HL-60 (cell line): Measurements from ENCODE around the gene ORMDL2.

Source experiments
- DNase-seq, 2 experiments: peaks; one replicate each; pipeline ENCODE4 v3.0.0-alpha.2; 2010 to 2020; ENCODE audit warnings: low read depth in 1 of 2, low spot score in 1 of 2
- H3K27ac ChIP-seq: fragments of 250-450 bp; sonication (Bioruptor Pico); replicated peaks from 2 replicates; pipeline ENCODE4 v1.5.1; 2020; ENCODE audit warnings: mild to moderate bottlenecking, moderate library complexity
- H3K27me3 ChIP-seq: fragments of 250-450 bp; sonication (Bioruptor Pico); 2 replicates; pipeline ENCODE4 v1.5.1; 2021; ENCODE audit warnings: mild to moderate bottlenecking, moderate library complexity; ENCODE audit not compliant: insufficient read depth, poor library complexity, severe bottlenecking
- H3K4me3 ChIP-seq: replicated peaks from 2 replicates; pipeline ENCODE4 v1.5.1; 2011; ENCODE audit warnings: mild to moderate bottlenecking, control low read depth, low read length; ENCODE audit not compliant: insufficient read depth
- CTCF ChIP-seq: IDR thresholded peaks from one replicate; pipeline ENCODE4 v1.5.1; 2011; ENCODE audit warnings: low read length, control low read depth, inconsistent platforms; ENCODE audit not compliant: insufficient read depth
- GABPA ChIP-seq: IDR thresholded peaks from 2 replicates; pipeline ENCODE4 v1.6.1; 2012; ENCODE audit warnings: low read depth
- POLR2AphosphoS5 ChIP-seq: IDR thresholded peaks from 2 replicates; pipeline ENCODE4 v1.6.1; 2012; ENCODE audit warnings: low read depth
- SPI1 ChIP-seq: IDR thresholded peaks from 2 replicates; pipeline ENCODE4 v1.6.1; 2012; ENCODE audit warnings: low read depth, mild to moderate bottlenecking, borderline replicate concordance
- long read RNA-seq: library from polyadenylated mRNA; unstranded; transcript quantifications from one replicate; pipeline ENCODE4 v2.0.0, GENCODE V29; 2020
- TF ChIP-seq, protein P1 (sequence below): IDR thresholded peaks from 2 replicates; pipeline ENCODE4 v1.6.1; 2012; ENCODE audit warnings: low read depth; ENCODE audit not compliant: insufficient replicate concordance

ORMDL2 gene
- long read RNA-seq, transcript ORMDL2-201 (4 exons, 2,141 nt): major isoform, 8 of 8 reads
- long read RNA-seq, partial matches to known transcripts: 0 of 8 reads
- long read RNA-seq, other reads (novel, unspliced or antisense): 0 of 8 reads

GRCh38 chr12:55817345-55818139 lies at the start of gene ORMDL2, which contains the start of gene SARNP:
Gene ORMDL2 (plus strand): TSS chr12:55818041. CDS start chr12:55819000, 959 bp downstream.
Gene SARNP (minus strand): TSS chr12:55817724. CDS start chr12:55817701, 23 bp downstream.
- DNase-seq: peak; percentile 100
- H3K27me3 ChIP-seq: no peaks in the 10 kb centered on the region
- H3K27ac ChIP-seq: peak within 1 kb of the TSS; percentile 73
- TF ChIP-seq, protein P1, sequence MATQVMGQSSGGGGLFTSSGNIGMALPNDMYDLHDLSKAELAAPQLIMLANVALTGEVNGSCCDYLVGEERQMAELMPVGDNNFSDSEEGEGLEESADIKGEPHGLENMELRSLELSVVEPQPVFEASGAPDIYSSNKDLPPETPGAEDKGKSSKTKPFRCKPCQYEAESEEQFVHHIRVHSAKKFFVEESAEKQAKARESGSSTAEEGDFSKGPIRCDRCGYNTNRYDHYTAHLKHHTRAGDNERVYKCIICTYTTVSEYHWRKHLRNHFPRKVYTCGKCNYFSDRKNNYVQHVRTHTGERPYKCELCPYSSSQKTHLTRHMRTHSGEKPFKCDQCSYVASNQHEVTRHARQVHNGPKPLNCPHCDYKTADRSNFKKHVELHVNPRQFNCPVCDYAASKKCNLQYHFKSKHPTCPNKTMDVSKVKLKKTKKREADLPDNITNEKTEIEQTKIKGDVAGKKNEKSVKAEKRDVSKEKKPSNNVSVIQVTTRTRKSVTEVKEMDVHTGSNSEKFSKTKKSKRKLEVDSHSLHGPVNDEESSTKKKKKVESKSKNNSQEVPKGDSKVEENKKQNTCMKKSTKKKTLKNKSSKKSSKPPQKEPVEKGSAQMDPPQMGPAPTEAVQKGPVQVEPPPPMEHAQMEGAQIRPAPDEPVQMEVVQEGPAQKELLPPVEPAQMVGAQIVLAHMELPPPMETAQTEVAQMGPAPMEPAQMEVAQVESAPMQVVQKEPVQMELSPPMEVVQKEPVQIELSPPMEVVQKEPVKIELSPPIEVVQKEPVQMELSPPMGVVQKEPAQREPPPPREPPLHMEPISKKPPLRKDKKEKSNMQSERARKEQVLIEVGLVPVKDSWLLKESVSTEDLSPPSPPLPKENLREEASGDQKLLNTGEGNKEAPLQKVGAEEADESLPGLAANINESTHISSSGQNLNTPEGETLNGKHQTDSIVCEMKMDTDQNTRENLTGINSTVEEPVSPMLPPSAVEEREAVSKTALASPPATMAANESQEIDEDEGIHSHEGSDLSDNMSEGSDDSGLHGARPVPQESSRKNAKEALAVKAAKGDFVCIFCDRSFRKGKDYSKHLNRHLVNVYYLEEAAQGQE: peak; percentile 50
- TF ChIP-seq GABPA: peak; percentile 76
- TF ChIP-seq SPI1: peak; percentile 79; the same call in 1 of the 2 replicates
- TF ChIP-seq CTCF: no peak
- peak; percentile 61 for TF ChIP-seq POLR2AphosphoS5
- peak within 1 kb of the TSS; percentile 78 for H3K4me3 ChIP-seq

DNA sequence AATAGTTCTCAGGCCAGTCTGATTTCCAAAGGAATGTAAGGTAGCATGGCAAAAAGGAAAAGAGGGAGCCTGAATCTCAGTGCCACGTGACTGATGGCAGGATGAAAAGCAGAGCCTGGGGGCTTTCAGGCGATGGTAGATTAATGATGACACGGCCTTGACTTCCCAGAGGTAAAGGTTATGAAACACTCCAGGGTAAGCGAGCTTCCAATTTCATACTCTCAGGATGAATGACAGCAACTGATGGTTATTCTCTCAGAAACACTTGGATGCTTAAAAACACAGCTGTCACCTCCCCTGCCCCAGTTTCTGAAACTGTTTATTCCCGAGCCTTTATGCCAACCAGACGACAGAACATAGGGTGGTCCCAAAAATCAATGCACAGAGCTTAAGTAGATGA lies 46.1 kb upstream of the ORMDL2 start:
- Histone ChIP-seq H3K4me3 (no peak overlapping the region), H3K27ac (no peak overlapping the region), H3K27me3 (no peaks in the 10 kb centered on the region)
- no peak for TF ChIP-seq GABPA
- TF ChIP-seq, protein P1: no peak
- DNase-seq: no peak

GRCh38 chr12:55777856-55778255 lies 40.0 kb upstream of the ORMDL2 start:
- H3K27ac ChIP-seq: no peak overlapping the region
- H3K4me3 ChIP-seq: no peak overlapping the region
- no peaks in the 10 kb centered on the region for H3K27me3 ChIP-seq
- no peak for TF ChIP-seq SPI1
- no peak for TF ChIP-seq CTCF
- TF ChIP-seq, protein P1: no peak
- no peak for TF ChIP-seq GABPA
- TF ChIP-seq POLR2AphosphoS5: no peak
- DNase-seq: no peak
